ENCODE results near the gene COMMD2.

The COMMD2 gene

GRCh38 chr3:149764302-149764701 lies 12.0 kb upstream of the COMMD2 start:
- TF ChIP-seq CTCF (conservative IDR thresholded peaks at IDR 0.05; ENCODE audit: low read depth, low read length): peak; percentile 16
- H3K4me3 ChIP-seq (ENCODE audit: low read length): no peak overlapping the region
- DNase-seq (ENCODE audit: low read depth): no peak

DNA sequence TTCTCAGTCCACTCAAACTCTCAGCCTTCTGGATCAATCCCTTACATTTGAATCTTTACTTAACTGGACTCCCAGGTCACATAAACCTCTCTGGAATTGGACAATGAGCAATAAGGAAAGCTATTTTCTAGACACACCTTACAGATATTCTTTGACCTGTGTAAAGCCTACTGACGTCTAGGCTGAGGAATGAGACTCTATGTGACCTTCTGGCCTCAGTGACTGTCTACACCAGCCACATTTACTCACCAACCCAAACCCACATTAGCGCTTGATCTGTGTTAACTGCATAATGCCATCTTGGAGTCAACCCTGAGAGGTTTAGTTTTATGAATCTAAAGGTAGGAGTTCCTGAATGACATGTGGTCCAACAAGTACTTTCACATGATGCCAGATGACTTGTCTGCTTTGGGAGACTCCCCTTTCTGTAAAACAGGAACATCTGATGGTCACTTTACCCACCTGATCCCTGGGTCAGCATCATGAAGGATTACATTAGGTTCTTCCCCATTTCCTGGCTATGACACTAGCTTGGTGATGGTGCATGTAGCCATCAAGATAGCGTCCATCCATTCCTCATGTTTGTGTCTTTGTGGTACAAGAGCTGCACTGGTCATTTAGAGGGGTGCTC lies 11.4 kb upstream of the COMMD2 start:
- H3K4me3 ChIP-seq (ENCODE audit: low read length): no peak overlapping the region
- TF ChIP-seq CTCF (conservative IDR thresholded peaks at IDR 0.05; ENCODE audit: low read depth, low read length): no peak
- DNase-seq (ENCODE audit: low read depth): no peak

- TF ChIP-seq CTCF (conservative IDR thresholded peaks at IDR 0.05; ENCODE audit: low read depth, low read length): no peak
- H3K4me3 ChIP-seq (ENCODE audit: low read length): no peak overlapping the region
- DNase-seq (ENCODE audit: low read depth): no peak
These were observed 1.4 kb upstream of the COMMD2 start for GRCh38 chr3:149753717-149754116.

DNA sequence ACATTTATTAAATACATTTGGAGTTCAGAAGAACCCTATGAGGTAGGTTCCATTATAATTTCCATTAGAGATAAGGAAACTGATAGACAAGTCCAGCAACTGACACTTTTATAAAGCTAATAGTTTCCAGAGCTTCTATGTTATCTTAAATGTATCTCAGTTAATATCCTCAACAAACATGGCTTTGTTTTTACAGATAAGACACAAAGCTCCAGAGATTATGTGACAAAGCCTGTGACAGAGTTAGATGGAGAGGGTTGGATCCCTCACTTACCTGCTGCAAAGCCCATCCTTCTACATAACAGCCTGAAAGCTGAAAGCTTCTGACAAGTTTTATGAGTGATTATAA lies 473 bp upstream of the COMMD2 start:
- no peak for TF ChIP-seq CTCF (conservative IDR thresholded peaks at IDR 0.05; ENCODE audit: low read depth, low read length)
- peak overlapping the region; percentile 94 for H3K4me3 ChIP-seq (ENCODE audit: low read length)
- no peak for DNase-seq (ENCODE audit: low read depth)

DNA sequence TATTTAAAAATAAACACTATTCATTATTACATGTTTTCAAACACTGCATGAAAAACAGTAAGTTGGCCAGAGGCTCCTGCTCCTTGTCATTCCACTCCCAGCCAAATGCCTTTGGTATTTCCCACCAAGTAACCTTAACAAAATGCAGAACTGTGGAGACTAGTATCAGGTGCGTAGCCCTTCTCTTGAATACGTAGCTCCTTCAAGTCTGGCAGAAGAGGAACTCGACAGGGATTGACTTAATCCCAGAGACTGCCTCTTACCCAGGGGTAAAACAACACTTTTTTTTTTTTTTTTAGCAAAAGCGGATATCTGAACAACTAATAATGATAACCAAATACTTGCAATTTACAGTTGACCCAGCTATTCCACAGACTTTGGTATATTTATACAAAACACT lies 738 bp downstream of the COMMD2 start:
- TF ChIP-seq CTCF (conservative IDR thresholded peaks at IDR 0.05; ENCODE audit: low read depth, low read length): no peak
- H3K4me3 ChIP-seq (ENCODE audit: low read length): peak overlapping the region; percentile 94
- DNase-seq (ENCODE audit: low read depth): no peak

DNA sequence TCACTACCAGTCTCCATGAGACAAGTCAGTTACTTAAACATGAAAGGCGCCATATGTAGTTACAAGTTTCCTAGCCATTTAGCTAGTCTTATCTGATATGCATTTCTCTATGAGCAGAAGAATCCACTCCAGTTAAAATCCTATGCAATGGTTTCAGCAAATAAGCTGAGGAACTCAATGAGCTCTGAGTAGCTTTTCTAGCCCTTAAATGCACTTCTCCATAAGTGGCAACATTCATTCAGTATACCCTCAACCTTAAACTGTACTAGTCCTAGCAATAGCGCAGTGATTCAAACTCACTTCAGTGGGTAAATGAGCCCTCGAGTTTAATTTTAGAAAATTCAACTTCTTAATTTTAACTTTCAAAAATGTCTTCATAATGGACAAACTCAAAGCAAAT lies 7.7 kb downstream of the COMMD2 start:
- DNase-seq (ENCODE audit: low read depth): no peak
- no peak overlapping the region for H3K4me3 ChIP-seq (ENCODE audit: low read length)
- no peak for TF ChIP-seq CTCF (conservative IDR thresholded peaks at IDR 0.05; ENCODE audit: low read depth, low read length)

GRCh38 chr3:149744151-149744550 lies 8.1 kb downstream of the COMMD2 start:
- H3K4me3 ChIP-seq (ENCODE audit: low read length): no peak overlapping the region
- no peak for DNase-seq (ENCODE audit: low read depth)
- no peak for TF ChIP-seq CTCF (conservative IDR thresholded peaks at IDR 0.05; ENCODE audit: low read depth, low read length)
